ENCODE results near the gene STIMATE.

STIMATE gene

GRCh38 chr3:52893723-52894122 lies 3.6 kb downstream of the STIMATE start:
- no peak for DNase-seq (ENCODE audit: low read depth)

- DNase-seq (ENCODE audit: low read depth): peak; percentile 41
These were observed 4.6 kb downstream of the STIMATE start for GRCh38 chr3:52892625-52893311.

- no peak for DNase-seq (ENCODE audit: low read depth)
These were observed 5.1 kb downstream of the STIMATE start for GRCh38 chr3:52892290-52892624.

GRCh38 chr3:52891615-52892081 lies 5.7 kb downstream of the STIMATE start:
- DNase-seq (ENCODE audit: low read depth): peak; percentile 89

GRCh38 chr3:52891164-52891563 lies 6.2 kb downstream of the STIMATE start:
- DNase-seq (ENCODE audit: low read depth): no peak

GRCh38 chr3:52890735-52891134 lies 6.6 kb downstream of the STIMATE start:
- peak; percentile 51 for DNase-seq (ENCODE audit: low read depth)

GRCh38 chr3:52889901-52890300 lies 7.4 kb downstream of the STIMATE start:
- DNase-seq (ENCODE audit: low read depth): no peak

- DNase-seq (ENCODE audit: low read depth): no peak
These were observed 10.2 kb downstream of the STIMATE start for GRCh38 chr3:52887166-52887565.

GRCh38 chr3:52886049-52886730 lies 11.2 kb downstream of the STIMATE start:
- DNase-seq (ENCODE audit: low read depth): no peak

GRCh38 chr3:52882377-52882776 lies 15.0 kb downstream of the STIMATE start:
- DNase-seq (ENCODE audit: low read depth): no peak

- DNase-seq (ENCODE audit: low read depth): no peak
These were observed 15.5 kb downstream of the STIMATE start for GRCh38 chr3:52881871-52882270.

- no peak for DNase-seq (ENCODE audit: low read depth)
These were observed 16.9 kb downstream of the STIMATE start for GRCh38 chr3:52880474-52880873.

- DNase-seq (ENCODE audit: low read depth): no peak
These were observed 17.3 kb downstream of the STIMATE start for GRCh38 chr3:52880047-52880446.

GRCh38 chr3:52879581-52879980 lies 17.8 kb downstream of the STIMATE start:
- no peak for DNase-seq (ENCODE audit: low read depth)

- DNase-seq (ENCODE audit: low read depth): no peak
These were observed 18.3 kb downstream of the STIMATE start for GRCh38 chr3:52879090-52879489.

GRCh38 chr3:52877085-52877484 lies 20.3 kb downstream of the STIMATE start:
- no peak for DNase-seq (ENCODE audit: low read depth)

- no peak for DNase-seq (ENCODE audit: low read depth)
These were observed 22.3 kb downstream of the STIMATE start for GRCh38 chr3:52874864-52875587.

GRCh38 chr3:52874160-52874701 lies 23.1 kb downstream of the STIMATE start:
- DNase-seq (ENCODE audit: low read depth): no peak

GRCh38 chr3:52873433-52874159 lies 23.8 kb downstream of the STIMATE start:
- DNase-seq (ENCODE audit: low read depth): peak; percentile 90

- no peak for DNase-seq (ENCODE audit: low read depth)
These were observed 25.1 kb downstream of the STIMATE start for GRCh38 chr3:52872245-52872644.

- no peak for DNase-seq (ENCODE audit: low read depth)
These were observed 25.6 kb downstream of the STIMATE start for GRCh38 chr3:52871761-52872160.

- no peak for DNase-seq (ENCODE audit: low read depth)
These were observed 26.9 kb downstream of the STIMATE start for GRCh38 chr3:52870471-52870870.

Data from iris pigment epithelial cell (primary cell).